ENCODE data around the gene CLCF1.

CLCF1 gene

GRCh38 chr11:67355023-67355793 lies 18.2 kb downstream of the CLCF1 start:
- no peak for DNase-seq

GRCh38 chr11:67354075-67355022 lies 19.0 kb downstream of the CLCF1 start:
- DNase-seq, result no peak

- DNase-seq, result peak; percentile 72
These were observed 19.9 kb downstream of the CLCF1 start, which contains the start of gene POLD4 for GRCh38 chr11:67353317-67354074. POLD4 (minus strand) TSS chr11:67353546; CDS start chr11:67353399, 147 bp downstream.

GRCh38 chr11:67352546-67353316 lies 20.7 kb downstream of the CLCF1 start:
- no peak for DNase-seq

GRCh38 chr11:67351275-67352005 lies 22.0 kb downstream of the CLCF1 start:
- peak; percentile 26 for DNase-seq

- DNase-seq, result no peak
These were observed 23.4 kb downstream of the CLCF1 start for GRCh38 chr11:67349928-67350465.

- no peak for DNase-seq
These were observed 23.9 kb downstream of the CLCF1 start for GRCh38 chr11:67349457-67349856.

- DNase-seq, result no peak
These were observed 24.4 kb downstream of the CLCF1 start for GRCh38 chr11:67349036-67349435.

GRCh38 chr11:67347964-67348749 lies 25.2 kb downstream of the CLCF1 start:
- DNase-seq, result peak; percentile 30

- DNase-seq, result no peak
These were observed 27.2 kb downstream of the CLCF1 start for GRCh38 chr11:67345920-67346819.

GRCh38 chr11:67345247-67345919 lies 28.0 kb downstream of the CLCF1 start:
- no peak for DNase-seq

GRCh38 chr11:67344264-67344663 lies 29.1 kb downstream of the CLCF1 start:
- DNase-seq, result no peak

GRCh38 chr11:67337257-67337656 lies 36.1 kb downstream of the CLCF1 start:
- no peak for DNase-seq

- DNase-seq, result no peak
These were observed 41.2 kb downstream of the CLCF1 start for GRCh38 chr11:67332081-67332691.

GRCh38 chr11:67323526-67323925 lies 49.9 kb downstream of the CLCF1 start:
- no peak for DNase-seq

GRCh38 chr11:67322049-67322448 lies 51.3 kb downstream of the CLCF1 start:
- no peak for DNase-seq

GRCh38 chr11:67321313-67321871 lies 52.0 kb downstream of the CLCF1 start:
- no peak for DNase-seq

- no peak for DNase-seq
These were observed 52.7 kb downstream of the CLCF1 start for GRCh38 chr11:67320691-67321090.
